AG04449 (cell line): Measurements from ENCODE around the gene PPP1CA.

Experiments
- CTCF ChIA-PET: fragments of 350-600 bp; formaldehyde crosslinking; extraction: SDS; loops from one replicate; lab custom pipeline; 2021; ENCODE audit warnings: antibody characterized with exemption; lab: Yijun Ruan, JAX
- POLR2A ChIA-PET: fragments of 400-600, 350-600 bp; formaldehyde crosslinking; extraction: SDS; loops from one replicate; lab custom pipeline; 2020; ENCODE audit warnings: antibody characterized with exemption, inconsistent platforms; lab: Yijun Ruan, JAX
- DNase-seq: peaks from one replicate; pipeline ENCODE4 v3.0.0-alpha.2; 2010; ENCODE audit warnings: low read depth, low spot score
- H3K4me3 ChIP-seq: 2 replicates; pipeline ENCODE4 v1.5.1; 2011; ENCODE audit warnings: low read depth, mild to moderate bottlenecking, control low read depth, low read length
- CTCF ChIP-seq: IDR thresholded peaks from one replicate; pipeline ENCODE4 v1.5.1; 2011; ENCODE audit warnings: mild to moderate bottlenecking, moderate library complexity, low read length, control low read depth, inconsistent platforms; ENCODE audit not compliant: insufficient read depth; ENCODE audit errors: missing control alignments

PPP1CA gene

GRCh38 chr11:67375320-67376055 is 26.2 kb downstream of the PPP1CA start:
- DNase-seq: no peak

GRCh38 chr11:67374571-67375281 is 26.9 kb downstream of the PPP1CA start:
- ChIA-PET POLR2A (interaction anchor here (1.1 to 7.0 kb wide), 7 partner anchors 8 to 209 kb away, joined by 3 to 76 read pairs (median 7); partner anchors contain the start of genes GSTP1, POLD4, PPP1CA and RAD9A), CTCF (interaction anchor here (1.1 to 47.5 kb wide), 5 partner anchors 6 to 113 kb away, joined by 5 to 2108 read pairs (median 11); partner anchors contain the start of genes CLCF1, POLD4, PPP1CA and RAD9A)
- H3K4me3 ChIP-seq: peak overlapping the region; percentile 67
- no peak for DNase-seq
- TF ChIP-seq CTCF: no peak

More at GRCh38 chr11:67375320-67376055, 26.2 kb downstream of the PPP1CA start:
- no peak for TF ChIP-seq CTCF
- H3K4me3 ChIP-seq: no peak overlapping the region; the same call in 1 of the 2 replicates
- ChIA-PET POLR2A (interaction anchor here (1.1 to 7.0 kb wide), 3 partner anchors 16 to 22 kb away, joined by 3 to 76 read pairs (median 13); partner anchors contain the start of genes POLD4 and RAD9A), CTCF (interaction anchor here (1.0 to 47.5 kb wide), 5 partner anchors 5 to 112 kb away, joined by 5 to 2108 read pairs (median 310); partner anchors contain the start of genes CLCF1, POLD4, PPP1CA and RAD9A)

- peak; percentile 95 for DNase-seq
- TF ChIP-seq CTCF: peak; percentile 47
- CTCF ChIA-PET: interaction anchor here (0.6 to 47.5 kb wide), 7 partner anchors 5 to 1900 kb away, joined by 3 to 2108 read pairs (median 9); partner anchors contain the start of genes CLCF1, POLD4, PPP1CA and RAD9A
- peak overlapping the region; percentile 67 for H3K4me3 ChIP-seq
- POLR2A ChIA-PET: interaction anchor here (0.6 to 7.0 kb wide), 9 partner anchors 8 to 210 kb away, joined by 3 to 76 read pairs (median 5); partner anchors contain the start of genes GSTP1, POLD4, PPP1CA and SSH3
Measured at GRCh38 chr11:67373648-67374570, 27.7 kb downstream of the PPP1CA start.

GRCh38 chr11:67372993-67373647 is 28.5 kb downstream of the PPP1CA start, which contains the start of gene CLCF1:
CLCF1 (minus strand) TSS chr11:67373598; CDS start chr11:67373539, 59 bp downstream.
- CTCF ChIA-PET: interaction anchor here (0.6 to 47.5 kb wide), 6 partner anchors 4 to 1901 kb away, joined by 3 to 2108 read pairs (median 10); partner anchors contain the start of genes CLCF1, POLD4, PPP1CA and RAD9A
- DNase-seq: no peak
- TF ChIP-seq CTCF: no peak
- POLR2A ChIA-PET: interaction anchor here (0.7 to 7.0 kb wide), 7 partner anchors 9 to 210 kb away, joined by 3 to 76 read pairs (median 5); partner anchors contain the start of genes GSTP1, POLD4 and SSH3
- H3K4me3 ChIP-seq: peak within 1 kb of the TSS; percentile 67
